Measurements from ENCODE around the gene KRT2.

GRCh38 chr12:52618216-52618615 is 33.8 kb downstream of the KRT2 start, which contains the start of gene KRT73:
- no peak for TF ChIP-seq POLR2A (IDR thresholded peaks at IDR 0.05)
- TF ChIP-seq, protein P1, sequence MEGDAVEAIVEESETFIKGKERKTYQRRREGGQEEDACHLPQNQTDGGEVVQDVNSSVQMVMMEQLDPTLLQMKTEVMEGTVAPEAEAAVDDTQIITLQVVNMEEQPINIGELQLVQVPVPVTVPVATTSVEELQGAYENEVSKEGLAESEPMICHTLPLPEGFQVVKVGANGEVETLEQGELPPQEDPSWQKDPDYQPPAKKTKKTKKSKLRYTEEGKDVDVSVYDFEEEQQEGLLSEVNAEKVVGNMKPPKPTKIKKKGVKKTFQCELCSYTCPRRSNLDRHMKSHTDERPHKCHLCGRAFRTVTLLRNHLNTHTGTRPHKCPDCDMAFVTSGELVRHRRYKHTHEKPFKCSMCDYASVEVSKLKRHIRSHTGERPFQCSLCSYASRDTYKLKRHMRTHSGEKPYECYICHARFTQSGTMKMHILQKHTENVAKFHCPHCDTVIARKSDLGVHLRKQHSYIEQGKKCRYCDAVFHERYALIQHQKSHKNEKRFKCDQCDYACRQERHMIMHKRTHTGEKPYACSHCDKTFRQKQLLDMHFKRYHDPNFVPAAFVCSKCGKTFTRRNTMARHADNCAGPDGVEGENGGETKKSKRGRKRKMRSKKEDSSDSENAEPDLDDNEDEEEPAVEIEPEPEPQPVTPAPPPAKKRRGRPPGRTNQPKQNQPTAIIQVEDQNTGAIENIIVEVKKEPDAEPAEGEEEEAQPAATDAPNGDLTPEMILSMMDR (IDR thresholded peaks at IDR 0.05), result no peak

Data from Peyer's patch (tissue), 4 donors.